OCI-LY3 (cell line): Measurements from ENCODE around the gene ARHGAP26.

Experiments used
- H2AFZ ChIP-seq: fragments of 200-600, 300-600 bp; shearing (Covaris generic); 2 replicates; pipeline ENCODE4 v1.6.0; 2014; ENCODE audit warnings: antibody characterized with exemption, low read depth, low read length
- H3K27ac ChIP-seq: fragments of 200-600, 300-600 bp; sonication (generic); 2 replicates; pipeline ENCODE4 v1.5.1; 2014; ENCODE audit warnings: mild to moderate bottlenecking, low read length, moderate library complexity, mixed read lengths
- H3K27me3 ChIP-seq: fragments of 200-600, 300-600 bp; sonication (generic); 2 replicates; pipeline ENCODE4 v1.6.1; 2014; ENCODE audit warnings: low read depth, low read length, mixed read lengths
- H3K36me3 ChIP-seq: fragments of 200-600, 300-600 bp; sonication (generic); replicated peaks from 2 replicates; pipeline ENCODE3; 2014; ENCODE audit warnings: low read depth, low read length, mixed read lengths
- H3K4me1 ChIP-seq: fragments of 300-600, 200-600 bp; sonication (generic); 2 replicates; pipeline ENCODE4 v1.6.1; 2014; ENCODE audit warnings: low read length, mixed read lengths
- H3K4me2 ChIP-seq: fragments of 200-600, 300-600 bp; sonication (generic); 2 replicates; pipeline ENCODE4 v1.6.1; 2014; ENCODE audit warnings: low read length, mixed read lengths
- H3K4me3 ChIP-seq: fragments of 300-600, 200-600 bp; sonication (generic); 2 replicates; pipeline ENCODE4 v1.5.1; 2014; ENCODE audit warnings: antibody characterized with exemption, mild to moderate bottlenecking, low read length, moderate library complexity
- H3K79me2 ChIP-seq: fragments of 300-600, 200-600 bp; shearing (Covaris generic); 2 replicates; pipeline ENCODE4 v1.6.1; 2014; ENCODE audit warnings: mild to moderate bottlenecking, low read length, mixed read lengths
- H3K9ac ChIP-seq: fragments of 300-600, 200-600 bp; shearing (Covaris generic); 2 replicates; pipeline ENCODE4 v1.6.0; 2014; ENCODE audit warnings: mild to moderate bottlenecking, low read length, moderate library complexity
- H3K9me3 ChIP-seq: fragments of 200-600, 300-600 bp; shearing (Covaris generic); 2 replicates; pipeline ENCODE4 v1.6.1; 2014; ENCODE audit warnings: low read length, mixed read lengths; ENCODE audit not compliant: insufficient read depth
- H4K20me1 ChIP-seq: fragments of 200-600, 300-600 bp; sonication (generic); 2 replicates; pipeline ENCODE4 v1.6.1; 2016; ENCODE audit warnings: low read length, mixed read lengths; ENCODE audit not compliant: insufficient read depth
- CTCF ChIP-seq: fragments of 200-600, 300-600 bp; sonication (generic); IDR thresholded peaks from 2 replicates; pipeline ENCODE4 v1.5.1; 2014; ENCODE audit warnings: antibody characterized with exemption, low read length, low read depth
- EZH2phosphoT487 ChIP-seq: fragments of 200-600 bp; shearing (Covaris generic); IDR thresholded peaks from 2 replicates; pipeline ENCODE4 v1.6.1; 2018; ENCODE audit warnings: antibody characterized with exemption, mixed run types, low read depth

ARHGAP26 gene

GRCh38 chr5:142849466-142849865 is 79.3 kb downstream of the ARHGAP26 start:
- Histone ChIP-seq H3K79me2 (no peaks in the 10 kb centered on the region), H4K20me1 (no peaks in the 10 kb centered on the region), H3K36me3 (no peaks in the 10 kb centered on the region), H3K4me1 (no peaks in the 10 kb centered on the region), H3K4me3 (no peak overlapping the region), H3K27me3 (no peaks in the 10 kb centered on the region), H3K4me2 (no peak overlapping the region), H3K9ac (no peak overlapping the region), H3K9me3 (no peaks in the 10 kb centered on the region), H2AFZ (no peak overlapping the region), H3K27ac (no peak overlapping the region)
- TF ChIP-seq CTCF (no peak), EZH2phosphoT487 (no peak)

- H3K4me1 ChIP-seq: no peaks in the 10 kb centered on the region
- H3K4me2 ChIP-seq: no peak overlapping the region
Observed at GRCh38 chr5:142849880-142850279, 79.7 kb downstream of the ARHGAP26 start.

DNA sequence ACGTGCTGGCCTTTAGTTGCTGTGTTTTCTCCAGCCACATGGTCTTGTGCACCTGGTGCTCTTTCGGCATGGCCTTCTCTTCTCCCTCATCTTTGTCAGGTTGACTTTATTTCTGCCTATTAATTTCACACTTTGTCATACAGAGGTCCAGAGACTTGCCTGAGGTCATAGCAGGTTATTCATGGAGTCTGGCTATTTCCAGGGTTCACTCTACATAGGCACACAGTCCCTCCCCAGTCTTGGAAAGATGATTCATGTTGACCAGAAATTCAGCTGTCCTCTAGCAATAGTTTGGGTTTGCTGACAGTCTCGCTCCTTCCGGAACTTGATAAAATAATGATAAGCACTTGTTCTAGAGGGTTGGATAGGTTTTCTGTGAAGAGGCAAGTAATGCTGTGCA is 81.6 kb downstream of the ARHGAP26 start:
- Histone ChIP-seq H3K36me3 (no peaks in the 10 kb centered on the region), H3K9ac (no peak overlapping the region), H3K4me3 (no peak overlapping the region), H3K27ac (no peak overlapping the region), H3K79me2 (no peaks in the 10 kb centered on the region), H3K4me1 (no peaks in the 10 kb centered on the region), H3K9me3 (no peaks in the 10 kb centered on the region), H3K27me3 (no peaks in the 10 kb centered on the region), H4K20me1 (no peaks in the 10 kb centered on the region), H3K4me2 (no peak overlapping the region), H2AFZ (no peak overlapping the region)
- TF ChIP-seq EZH2phosphoT487 (no peak), CTCF (no peak)

More at GRCh38 chr5:142849880-142850279, 79.7 kb downstream of the ARHGAP26 start:
- Histone ChIP-seq H3K36me3 (no peaks in the 10 kb centered on the region), H3K27me3 (no peaks in the 10 kb centered on the region), H3K9ac (no peak overlapping the region), H3K9me3 (no peaks in the 10 kb centered on the region), H3K4me3 (no peak overlapping the region), H2AFZ (no peak overlapping the region), H4K20me1 (no peaks in the 10 kb centered on the region), H3K27ac (no peak overlapping the region), H3K79me2 (no peaks in the 10 kb centered on the region)
- no peak for TF ChIP-seq CTCF
- no peak for TF ChIP-seq EZH2phosphoT487

GRCh38 chr5:142852416-142853198 is 82.4 kb downstream of the ARHGAP26 start:
- no peak overlapping the region for H3K27ac ChIP-seq
- no peaks in the 10 kb centered on the region for H3K27me3 ChIP-seq
- H2AFZ ChIP-seq: no peak overlapping the region
- no peaks in the 10 kb centered on the region for H3K4me1 ChIP-seq
- H4K20me1 ChIP-seq: no peaks in the 10 kb centered on the region
- no peak overlapping the region for H3K4me3 ChIP-seq
- TF ChIP-seq CTCF (no peak), EZH2phosphoT487 (no peak)
- no peaks in the 10 kb centered on the region for H3K36me3 ChIP-seq
- H3K9ac ChIP-seq: no peak overlapping the region
- H3K9me3 ChIP-seq: no peaks in the 10 kb centered on the region
- no peaks in the 10 kb centered on the region for H3K79me2 ChIP-seq
- H3K4me2 ChIP-seq: no peak overlapping the region
